PFSK-1 (cell line): Measurements from ENCODE around the gene YPEL5.

Experiments used
- FOXP2 ChIP-seq: optimal IDR thresholded peaks from 2 replicates; pipeline ENCODE3; 2011; ENCODE audit warnings: borderline replicate concordance, control low read depth, inconsistent platforms; ENCODE audit not compliant: insufficient read depth; ENCODE audit errors: extremely low read length, extremely low read depth
- POLR2AphosphoS5 ChIP-seq: IDR thresholded peaks from 2 replicates; pipeline ENCODE4 v1.6.1; 2012; ENCODE audit warnings: low read depth, mild to moderate bottlenecking, control low read depth, low read length, moderate library complexity
- REST ChIP-seq, 2 experiments: IDR thresholded peaks; 2 replicates each; pipeline versions ENCODE4 v1.6.1 to v1.8.0; 2011 to 2012; ENCODE audit warnings: low read depth in 2 of 2, low read length in 2 of 2, control low read depth in 1 of 2, inconsistent platforms in 1 of 2, mild to moderate bottlenecking in 1 of 2, moderate library complexity in 1 of 2; ENCODE audit not compliant: insufficient read depth in 1 of 2
- SIN3A ChIP-seq: IDR thresholded peaks from 2 replicates; pipeline ENCODE4 v1.6.1; 2012; ENCODE audit warnings: mild to moderate bottlenecking, low read length, moderate library complexity, borderline replicate concordance; ENCODE audit not compliant: insufficient read depth
- TAF1 ChIP-seq: IDR thresholded peaks from 2 replicates; pipeline ENCODE4 v1.6.1; 2012; ENCODE audit warnings: low read length, control low read depth, borderline replicate concordance; ENCODE audit not compliant: insufficient read depth

The YPEL5 gene

DNA sequence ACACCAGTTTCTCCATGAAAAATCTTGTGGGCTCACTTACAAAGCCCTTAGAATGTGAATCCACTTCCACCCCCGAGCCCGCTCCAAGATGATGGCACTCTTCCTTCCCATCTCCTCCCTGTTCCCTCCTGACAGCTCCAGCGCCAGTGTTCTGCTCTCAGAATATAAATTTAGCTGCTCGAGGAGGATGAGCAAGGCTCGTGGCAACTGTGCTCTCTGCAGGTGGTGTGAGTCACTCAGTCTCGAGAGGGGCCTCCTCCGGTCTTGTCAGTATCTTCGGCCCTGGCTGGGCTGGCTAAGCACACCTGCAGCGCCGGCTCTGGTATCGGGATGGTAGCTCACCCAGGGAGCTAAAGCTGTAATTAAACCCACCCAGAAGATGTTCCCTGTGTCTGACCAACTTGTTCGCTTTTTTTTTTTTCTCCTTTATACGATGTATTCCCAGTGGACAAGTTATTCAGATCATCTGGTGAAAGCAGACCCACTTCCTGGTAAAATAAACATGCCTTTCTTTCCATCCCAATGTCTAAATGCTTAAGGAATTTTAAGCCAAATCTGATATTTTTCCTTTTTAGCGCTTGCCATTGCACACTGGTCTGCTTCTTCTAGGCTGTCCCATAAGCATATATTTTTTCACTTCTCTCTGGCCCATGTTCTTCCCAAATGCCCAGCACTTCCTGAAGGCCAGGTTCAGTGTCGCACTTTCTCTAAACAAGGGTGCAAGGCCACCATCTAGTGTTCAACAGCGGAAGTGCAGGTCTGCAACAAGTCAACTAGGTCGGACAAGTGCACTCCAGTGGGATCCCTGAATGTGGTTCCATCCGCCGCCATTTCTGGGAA lies 31.4 kb upstream of the YPEL5 start:
- no peak for TF ChIP-seq SIN3A
- no peak for TF ChIP-seq FOXP2
- no peak for TF ChIP-seq POLR2AphosphoS5
- no peak for TF ChIP-seq TAF1
- no peak for TF ChIP-seq REST (IDR thresholded peaks at IDR 0.05; ENCODE audit: insufficient read depth in 1 of 2, low read depth in 2 of 2, low read length in 2 of 2)

GRCh38 chr2:30115981-30116285 lies 30.9 kb upstream of the YPEL5 start:
- TF ChIP-seq TAF1 (no peak), SIN3A (no peak), REST (IDR thresholded peaks at IDR 0.05; ENCODE audit: insufficient read depth in 1 of 2, low read depth in 2 of 2, low read length in 2 of 2) (no peak), POLR2AphosphoS5 (no peak), FOXP2 (no peak)

DNA sequence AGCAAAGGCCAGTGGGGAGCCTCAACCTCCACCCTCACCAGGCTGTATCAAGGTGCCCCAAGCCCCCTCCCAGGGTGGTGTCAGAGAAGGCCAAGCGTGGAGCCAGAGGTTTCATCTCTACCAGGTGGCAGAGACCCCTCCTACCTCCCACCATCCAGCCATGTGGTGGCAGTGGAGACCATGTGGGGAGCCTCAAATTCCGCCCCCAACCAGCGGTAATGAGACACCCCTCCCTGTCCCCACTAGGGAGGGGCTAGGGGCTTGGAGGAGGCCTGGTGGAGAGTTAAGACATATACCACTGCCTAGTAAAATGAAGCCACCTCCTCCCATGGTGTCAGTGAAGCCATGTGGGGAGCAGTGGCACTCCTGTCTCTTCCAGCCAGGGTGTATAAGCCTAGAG lies 24.4 kb upstream of the YPEL5 start:
- TF ChIP-seq POLR2AphosphoS5 = no peak
- TF ChIP-seq REST (IDR thresholded peaks at IDR 0.05; ENCODE audit: insufficient read depth in 1 of 2, low read depth in 2 of 2, low read length in 2 of 2) = no peak
- no peak for TF ChIP-seq FOXP2
- no peak for TF ChIP-seq TAF1
- no peak for TF ChIP-seq SIN3A

- TF ChIP-seq POLR2AphosphoS5 = no peak
- TF ChIP-seq REST (IDR thresholded peaks at IDR 0.05; ENCODE audit: insufficient read depth in 1 of 2, low read depth in 2 of 2, low read length in 2 of 2) = no peak
- no peak for TF ChIP-seq FOXP2
- TF ChIP-seq SIN3A = no peak
- TF ChIP-seq TAF1 = no peak
Measured at GRCh38 chr2:30127016-30127893, 19.6 kb upstream of the YPEL5 start.
